NCI-H128 (cell line): Measurements from ENCODE around the gene ZNF462.

Experiments
- DNase-seq: peaks from one replicate; lab custom pipeline; 2025; ENCODE audit not compliant: unreplicated experiment; lab: John Stamatoyannopoulos, UW

ZNF462 gene

DNA sequence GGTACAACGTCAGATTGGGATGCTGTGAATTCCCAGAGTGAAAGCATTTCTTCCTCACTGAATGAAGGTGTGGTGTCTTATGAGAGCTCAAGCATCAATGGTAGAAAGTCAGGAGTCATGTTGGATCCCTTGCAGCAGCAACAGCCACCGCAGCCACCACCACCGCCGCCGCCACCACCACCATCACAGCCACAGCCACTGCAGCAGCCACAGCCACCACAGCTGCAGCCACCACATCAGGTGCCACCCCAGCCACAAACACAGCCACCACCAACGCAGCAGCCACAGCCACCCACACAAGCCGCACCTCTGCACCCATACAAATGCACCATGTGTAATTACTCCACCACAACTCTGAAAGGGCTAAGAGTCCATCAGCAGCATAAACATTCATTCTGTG lies 62.4 kb downstream of the ZNF462 start:
- no peak for DNase-seq

DNA sequence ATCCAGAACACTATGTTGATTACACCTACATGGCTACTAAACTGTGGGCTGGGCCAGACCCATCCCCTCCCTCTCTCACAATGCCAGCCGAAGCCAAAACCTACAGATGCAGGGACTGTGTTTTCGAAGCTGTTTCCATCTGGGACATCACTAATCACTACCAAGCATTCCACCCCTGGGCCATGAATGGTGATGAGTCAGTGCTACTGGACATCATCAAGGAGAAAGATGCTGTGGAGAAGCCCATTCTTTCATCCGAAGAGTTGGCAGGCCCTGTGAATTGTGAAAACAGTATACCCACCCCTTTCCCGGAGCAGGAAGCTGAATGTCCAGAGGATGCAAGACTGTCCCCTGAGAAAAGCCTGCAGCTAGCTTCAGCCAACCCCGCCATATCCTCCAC lies 65.0 kb downstream of the ZNF462 start:
- DNase-seq = no peak

GRCh38 chr9:106928350-106928749 lies 65.4 kb downstream of the ZNF462 start:
- no peak for DNase-seq

DNA sequence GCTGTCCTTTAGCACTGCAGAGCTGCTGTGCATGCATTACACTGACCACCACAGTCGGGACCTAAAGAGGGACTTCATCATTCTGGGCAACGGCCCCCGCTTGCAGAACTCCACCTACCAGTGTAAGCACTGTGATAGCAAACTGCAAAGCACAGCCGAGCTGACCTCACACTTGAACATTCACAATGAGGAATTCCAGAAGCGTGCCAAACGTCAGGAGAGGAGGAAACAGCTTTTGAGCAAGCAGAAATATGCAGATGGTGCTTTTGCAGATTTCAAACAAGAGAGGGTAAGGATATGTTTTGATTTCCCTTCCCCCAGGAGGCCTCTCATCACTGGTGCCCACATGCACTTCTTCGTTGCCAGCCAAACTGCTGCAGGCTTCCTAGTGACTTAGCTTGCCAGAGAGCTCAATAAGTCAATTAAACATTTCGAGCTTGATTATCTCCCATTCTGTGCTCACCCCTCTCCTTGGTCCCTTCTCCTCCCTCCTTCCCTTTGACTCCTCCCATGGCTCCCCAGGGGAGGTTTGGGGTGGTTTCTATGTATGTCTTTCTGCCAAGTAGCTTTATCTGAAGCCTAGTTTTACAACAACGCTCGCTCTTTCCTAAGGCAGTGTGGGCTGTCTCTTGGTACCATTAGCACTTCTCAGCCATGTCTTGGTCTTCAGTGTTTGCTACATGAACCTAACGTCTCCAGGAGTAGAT lies 66.7 kb downstream of the ZNF462 start:
- no peak for DNase-seq

DNA sequence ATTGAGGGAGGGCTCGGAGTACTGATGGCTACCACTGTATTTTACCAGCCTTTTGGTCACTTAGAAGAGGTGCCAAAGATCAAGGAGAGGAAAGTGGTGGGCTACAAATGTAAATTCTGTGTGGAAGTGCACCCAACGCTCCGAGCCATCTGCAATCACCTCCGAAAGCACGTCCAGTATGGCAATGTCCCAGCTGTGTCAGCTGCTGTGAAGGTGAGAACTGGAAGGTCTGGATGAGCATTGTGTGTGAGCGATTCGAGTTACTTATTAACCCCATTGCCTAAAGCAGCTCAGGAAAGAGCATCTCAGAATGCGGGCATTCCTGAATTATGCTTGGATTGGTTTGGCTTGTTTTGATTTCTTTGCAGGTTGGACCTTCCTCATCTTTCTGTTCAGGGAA lies 67.5 kb downstream of the ZNF462 start:
- no peak for DNase-seq

GRCh38 chr9:106931466-106931865 lies 68.5 kb downstream of the ZNF462 start:
- DNase-seq = no peak

GRCh38 chr9:106932178-106932577 lies 69.2 kb downstream of the ZNF462 start:
- DNase-seq = no peak

DNA sequence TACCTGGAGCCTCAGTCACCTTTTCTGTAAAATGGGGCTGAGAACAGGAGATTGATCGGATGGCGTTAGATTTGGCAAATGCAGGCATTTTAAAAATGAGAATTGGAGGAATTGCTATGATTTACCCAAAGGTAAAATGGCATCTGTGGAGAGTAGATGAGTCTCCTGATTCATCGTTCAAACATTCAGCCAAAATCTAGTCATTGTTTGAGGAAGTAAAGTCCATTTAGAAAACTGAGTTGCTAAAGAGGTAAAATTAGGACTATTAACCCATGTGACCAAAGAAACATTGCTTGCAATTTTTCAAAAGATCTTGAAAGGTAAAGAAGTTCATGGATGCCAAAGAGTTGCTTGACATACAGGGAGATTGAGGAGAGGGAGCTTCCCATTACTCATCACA lies 69.7 kb downstream of the ZNF462 start:
- DNase-seq = no peak

- no peak for DNase-seq
Measured at GRCh38 chr9:106933470-106933869, 70.5 kb downstream of the ZNF462 start.

DNA sequence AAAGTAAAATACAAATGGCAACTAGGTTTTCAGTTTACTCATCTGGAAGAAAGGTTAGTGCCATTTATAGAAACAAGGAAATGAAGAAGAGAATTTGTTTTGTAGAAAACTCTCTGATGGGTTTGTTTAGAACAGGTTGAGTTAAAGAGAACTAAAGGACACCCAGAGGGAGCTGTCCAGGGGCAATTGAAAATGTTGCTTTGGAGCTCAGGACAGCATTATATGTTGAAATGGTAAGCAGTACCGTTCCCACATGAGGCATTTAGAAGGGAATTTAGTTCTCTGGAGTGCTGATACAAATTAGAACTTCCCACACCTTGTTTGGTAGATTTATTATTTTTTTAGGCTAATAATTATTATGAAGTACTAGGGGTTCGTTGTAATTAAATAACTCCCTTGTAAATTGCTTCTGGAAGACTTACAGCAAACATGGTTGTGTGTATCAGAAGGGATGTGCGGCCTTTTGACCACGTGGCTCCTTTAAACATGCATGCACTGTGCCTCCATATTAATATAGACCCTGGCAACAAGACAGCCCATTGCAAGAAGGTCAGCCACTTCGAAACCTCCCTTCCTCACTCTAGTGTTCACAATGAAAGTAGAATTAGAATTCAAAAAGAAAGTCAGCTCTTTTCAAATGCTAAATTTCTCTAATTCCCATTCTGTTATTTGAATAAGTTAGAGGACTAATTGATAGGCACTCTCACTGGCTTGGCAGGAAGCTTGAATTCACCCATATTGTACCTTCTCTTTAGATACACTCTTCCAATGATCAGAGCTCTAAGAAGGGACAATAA lies 71.7 kb downstream of the ZNF462 start:
- DNase-seq = no peak

DNA sequence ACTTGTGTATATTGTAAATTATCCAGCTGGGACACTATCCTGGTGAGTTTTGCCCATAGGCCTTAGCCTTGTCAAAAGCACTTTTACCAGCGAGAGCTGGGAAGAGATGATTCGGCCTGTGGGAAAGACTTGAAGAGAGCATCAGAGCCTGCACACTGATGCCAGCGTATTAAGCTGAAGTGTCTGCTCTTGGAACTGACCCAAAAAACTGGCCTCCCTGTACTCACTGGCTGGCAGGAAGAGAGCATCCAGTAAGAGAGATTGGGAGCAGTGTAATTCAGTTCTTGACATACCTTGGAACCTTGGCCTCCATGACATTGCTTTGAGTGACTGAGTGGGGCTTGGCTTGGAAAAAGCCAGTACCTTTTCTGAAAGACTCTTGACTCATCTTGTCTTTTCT lies 73.7 kb downstream of the ZNF462 start:
- DNase-seq = no peak

DNA sequence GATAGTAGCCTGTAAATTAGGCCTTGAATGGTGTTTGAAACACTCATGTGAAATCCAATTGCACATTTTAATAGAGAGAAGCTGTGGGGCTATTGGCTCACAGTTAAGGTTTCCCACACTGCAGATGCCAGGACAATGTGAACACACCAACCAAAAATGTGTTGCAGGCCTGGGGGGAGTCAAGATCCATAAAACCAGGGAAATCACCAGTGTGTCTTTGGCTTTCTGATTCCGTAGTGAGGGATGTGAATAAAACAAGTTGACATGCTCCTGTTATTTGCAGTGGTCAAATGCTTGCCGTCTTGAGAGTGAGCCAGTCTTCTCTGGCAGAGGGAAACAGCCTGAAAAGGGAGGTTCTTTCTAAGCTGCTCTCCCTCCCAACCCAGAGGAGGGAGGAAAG lies 79.0 kb downstream of the ZNF462 start:
- no peak for DNase-seq

GRCh38 chr9:106945727-106946660 lies 83.0 kb downstream of the ZNF462 start:
- no peak for DNase-seq

DNA sequence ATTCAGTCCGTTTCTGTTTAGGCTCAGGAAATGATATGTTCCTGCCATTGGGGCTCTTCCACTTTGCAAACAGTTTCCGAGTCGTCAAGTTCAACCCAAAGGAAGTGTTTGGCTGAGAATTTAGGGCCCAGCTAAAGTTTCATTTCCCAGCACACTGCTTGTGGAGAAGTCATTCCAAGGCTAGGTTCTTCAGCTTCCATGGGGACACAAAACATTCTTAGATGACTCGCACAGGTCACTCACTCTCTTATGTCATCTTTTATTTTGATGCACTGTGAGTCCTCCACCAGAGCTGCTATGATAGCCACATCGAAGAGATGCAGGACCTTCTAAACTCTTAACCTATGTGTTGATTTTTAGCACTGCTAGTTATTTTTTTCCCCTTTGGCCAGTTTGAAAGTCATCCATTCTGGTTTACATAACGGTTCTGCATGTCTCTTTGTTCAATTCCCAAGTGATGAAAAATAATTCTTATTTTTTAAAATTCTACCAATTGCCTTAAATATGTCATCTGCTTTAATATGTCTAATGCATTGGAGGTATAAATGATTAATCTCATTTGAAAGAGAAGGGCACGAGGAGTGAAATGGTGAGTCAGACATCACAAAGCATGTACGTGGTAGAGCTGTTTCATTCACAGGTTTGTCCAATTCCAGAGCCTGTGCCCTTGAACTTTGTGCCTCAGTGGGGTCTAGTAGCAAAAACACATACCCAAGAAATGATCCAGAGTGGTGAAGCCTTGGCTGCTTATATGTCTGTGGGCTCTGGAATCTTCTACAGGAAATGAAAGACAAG lies 84.3 kb downstream of the ZNF462 start:
- no peak for DNase-seq

- DNase-seq = no peak
Measured at GRCh38 chr9:106953174-106953573, 90.2 kb downstream of the ZNF462 start.

GRCh38 chr9:106954558-106954957 lies 91.6 kb downstream of the ZNF462 start:
- no peak for DNase-seq

- DNase-seq = no peak
Measured at GRCh38 chr9:106954974-106955850, 92.2 kb downstream of the ZNF462 start.

- no peak for DNase-seq
Measured at GRCh38 chr9:106956971-106957370, 94.0 kb downstream of the ZNF462 start.

DNA sequence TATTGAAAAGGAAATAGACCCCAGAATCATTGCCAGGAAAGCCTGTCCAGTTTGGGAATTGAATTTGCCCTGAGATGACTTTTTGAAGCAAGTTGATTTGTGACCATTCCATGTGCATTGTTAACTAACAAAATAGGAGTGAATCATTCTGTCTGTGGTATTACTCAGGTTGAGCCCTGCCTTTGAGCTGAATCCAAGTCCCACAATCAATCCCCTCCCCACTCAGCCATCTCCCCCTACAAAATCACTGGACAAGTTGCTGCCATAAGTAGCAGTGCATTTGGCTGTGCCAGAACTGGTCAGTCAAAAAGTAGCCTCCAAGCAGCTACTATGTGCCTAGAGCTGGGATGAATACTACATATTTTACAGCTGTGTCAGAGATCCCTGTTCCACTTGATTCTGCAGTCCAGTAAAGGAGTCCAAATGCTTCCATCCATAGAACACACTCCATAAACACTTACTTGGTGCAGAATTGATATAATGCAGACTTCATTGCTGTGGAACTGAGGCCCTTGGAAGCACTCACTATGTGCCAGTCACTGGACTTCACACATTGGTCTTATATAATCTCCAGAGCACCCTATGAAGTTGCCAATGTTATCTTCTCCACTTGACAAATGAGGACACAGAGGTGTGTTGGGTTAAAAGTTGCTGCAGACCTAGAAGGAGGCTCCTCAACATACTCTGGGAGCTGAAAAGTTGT lies 96.1 kb downstream of the ZNF462 start:
- no peak for DNase-seq
